Activated CD8-positive, alpha-beta memory T cell treated with anti-CD3 and anti-CD28 coated beads, Interleukin-2, amount 50 U/mL, for 24 hours (primary cell): ENCODE results near the gene NBR1.
"Not testable (repeated sequence)": the region's sequence is repeated elsewhere in the genome, so short reads cannot be mapped to it uniquely, and the experiment has no call there.

ENCODE experiments used
- DNase-seq: peaks from one replicate; pipeline ENCODE4 v3.0.0-alpha.2; 2020; ENCODE audit errors: extremely low read depth

NBR1 gene

DNA sequence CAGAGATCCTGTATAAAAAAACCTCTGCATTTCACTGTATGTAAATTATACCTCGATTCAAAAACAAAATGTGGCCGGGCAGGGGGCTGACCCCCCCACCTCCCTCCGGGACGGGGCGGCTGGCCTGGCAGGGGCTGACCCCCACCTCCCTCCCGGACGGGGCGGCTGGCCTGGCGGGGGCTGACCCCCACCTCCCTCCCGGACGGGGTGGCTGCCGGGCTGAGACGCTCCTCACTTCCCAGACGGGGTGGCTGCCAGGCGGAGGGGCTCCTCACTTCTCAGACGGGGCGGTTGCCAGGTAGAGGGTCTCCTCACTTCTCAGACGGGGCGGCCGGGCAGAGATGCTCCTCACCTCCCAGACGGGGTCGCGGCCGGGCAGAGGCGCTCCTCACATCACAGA lies 11.8 kb upstream of the NBR1 start:
- DNase-seq = not testable (repeated sequence)

DNA sequence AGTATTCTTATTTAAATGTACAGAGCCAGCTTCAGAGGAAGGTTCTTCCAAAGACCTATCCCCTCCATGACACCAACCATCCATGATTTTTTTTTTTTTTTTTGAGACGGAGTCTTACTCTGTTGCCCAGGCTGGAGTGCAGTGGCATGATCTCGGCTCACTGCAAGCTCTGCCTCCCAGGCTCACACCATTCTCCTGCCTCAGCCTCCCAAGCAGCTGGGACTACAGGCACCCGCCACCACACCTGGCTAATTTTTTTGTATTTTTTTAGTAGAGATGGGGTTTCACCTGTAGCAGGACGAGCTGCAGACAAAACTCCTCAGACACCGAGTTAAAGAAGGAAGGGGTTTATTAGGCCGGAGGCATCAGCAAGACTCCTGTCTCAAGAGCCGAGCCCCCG lies 11.1 kb upstream of the NBR1 start:
- not testable (repeated sequence) for DNase-seq

DNA sequence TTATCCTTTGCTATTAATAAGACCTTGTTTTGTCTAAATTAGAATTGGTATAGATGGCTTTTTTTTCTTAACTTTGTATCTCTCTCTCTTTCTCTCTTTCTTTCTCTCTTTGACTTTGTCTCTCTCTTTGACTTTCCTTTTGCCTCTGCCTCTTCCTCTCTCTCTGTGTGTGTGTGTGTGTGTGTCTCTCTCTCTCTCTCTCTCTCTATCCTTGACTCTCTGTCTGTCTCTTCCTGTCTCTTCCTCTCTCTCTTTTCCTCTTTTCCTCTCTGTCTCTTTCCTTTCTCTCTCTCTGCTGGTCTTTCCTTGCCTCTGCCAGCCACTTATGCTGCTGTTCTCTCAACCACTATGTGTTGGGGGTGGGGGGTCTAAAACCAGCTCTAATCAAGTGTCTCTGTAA lies 5.0 kb upstream of the NBR1 start:
- not testable (repeated sequence) for DNase-seq

DNA sequence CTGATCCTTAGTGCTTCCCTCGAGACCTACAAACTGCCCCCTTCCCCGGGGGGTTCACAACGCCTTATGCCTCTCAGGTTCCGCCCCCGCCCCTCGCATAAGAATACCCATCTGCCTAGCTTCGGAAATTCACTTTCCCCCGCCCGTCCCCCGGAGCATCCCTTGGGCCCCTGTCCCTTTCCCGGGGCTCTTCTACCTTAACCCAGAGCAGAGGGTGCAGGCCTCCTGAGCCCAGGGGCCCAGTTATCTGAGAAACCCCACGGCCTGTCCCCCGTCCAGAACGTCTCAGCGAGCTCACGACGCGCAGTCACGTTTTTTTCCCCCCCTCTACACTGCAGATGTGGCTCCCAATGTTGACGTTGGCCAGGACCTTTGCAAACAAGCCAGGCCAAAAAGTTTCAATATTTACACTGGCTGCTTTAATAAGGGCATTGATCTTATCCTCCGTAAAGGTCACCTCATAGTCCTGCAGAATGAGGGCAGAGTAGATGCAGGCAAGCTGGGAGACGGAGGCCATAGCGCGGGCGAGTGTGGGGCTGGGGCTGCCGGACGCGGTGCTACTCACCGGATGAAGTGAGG lies 1.4 kb upstream of the NBR1 start:
- DNase-seq = no peak

DNA sequence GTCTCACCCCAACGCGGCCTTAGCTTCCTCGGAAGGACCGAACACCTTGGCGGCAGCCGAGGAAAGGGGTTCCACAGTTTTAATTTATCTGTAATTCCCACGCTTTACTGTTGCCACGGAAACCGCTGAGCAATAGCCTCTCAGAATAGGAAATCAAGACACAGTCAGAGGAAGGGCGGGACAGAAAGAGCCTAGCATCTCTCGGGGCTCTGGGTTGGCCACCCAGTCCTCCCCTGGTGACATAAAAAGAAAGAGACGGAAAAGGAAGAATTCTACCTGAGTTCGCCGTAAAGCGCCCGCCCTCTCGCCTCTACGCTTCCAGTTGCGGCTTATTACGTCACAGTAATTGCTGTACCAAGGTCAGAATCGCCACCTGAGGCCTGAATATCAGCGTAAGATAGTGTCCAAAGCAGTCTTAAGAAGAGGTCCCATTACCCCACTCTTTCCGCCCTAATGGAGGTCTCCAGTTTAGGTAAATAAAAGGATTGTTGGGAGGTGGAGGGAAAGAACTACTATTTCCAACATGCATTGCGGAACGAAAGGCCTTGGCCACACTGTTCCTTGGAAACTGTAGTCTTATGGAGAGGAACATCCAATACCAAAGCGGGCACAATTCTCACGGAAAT lies 761 bp upstream of the NBR1 start:
- peak; percentile 76 for DNase-seq

DNA sequence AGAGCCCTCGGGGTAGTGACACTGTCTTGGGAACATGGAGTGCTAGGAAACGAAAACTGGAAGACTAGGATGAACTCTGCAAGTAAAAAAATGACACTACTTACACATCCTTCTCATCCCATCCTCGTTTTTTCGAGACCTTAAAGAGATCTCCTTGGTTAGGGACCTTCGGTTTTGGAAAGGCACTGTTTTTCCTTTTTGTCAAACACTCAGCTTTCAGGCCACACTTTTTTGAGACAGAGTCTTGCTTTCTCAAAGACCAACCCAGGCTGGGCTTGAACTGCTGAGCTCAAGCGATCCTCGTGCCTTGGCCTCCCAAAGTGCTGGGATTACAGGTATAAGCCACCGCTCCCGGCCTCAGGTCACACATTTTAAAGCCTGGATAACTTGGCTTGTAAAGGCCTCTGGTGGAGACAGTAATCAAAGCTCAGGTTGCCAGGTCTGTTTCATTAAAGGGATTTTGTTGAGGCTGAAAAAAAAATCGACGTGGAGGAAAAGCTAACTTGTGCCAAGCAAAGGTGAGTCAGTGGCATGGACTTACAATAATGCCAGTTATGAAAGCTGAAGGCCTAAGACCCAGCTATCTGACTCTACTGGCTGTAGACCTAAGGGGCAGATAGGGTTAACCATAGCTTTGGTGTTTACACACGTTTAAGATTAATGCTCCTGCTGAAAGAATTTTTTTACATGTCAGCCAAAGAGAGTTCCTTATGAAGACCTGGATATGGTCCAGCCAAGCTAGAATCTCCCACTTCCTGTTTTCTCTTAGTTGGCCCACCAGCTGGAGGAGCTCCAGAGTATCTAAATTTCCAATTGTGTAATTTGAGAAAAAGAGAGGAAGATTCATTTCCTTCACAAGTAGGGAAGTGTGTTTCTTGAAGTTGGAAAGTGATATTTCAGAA lies 823 bp downstream of the NBR1 start:
- DNase-seq = no peak

DNA sequence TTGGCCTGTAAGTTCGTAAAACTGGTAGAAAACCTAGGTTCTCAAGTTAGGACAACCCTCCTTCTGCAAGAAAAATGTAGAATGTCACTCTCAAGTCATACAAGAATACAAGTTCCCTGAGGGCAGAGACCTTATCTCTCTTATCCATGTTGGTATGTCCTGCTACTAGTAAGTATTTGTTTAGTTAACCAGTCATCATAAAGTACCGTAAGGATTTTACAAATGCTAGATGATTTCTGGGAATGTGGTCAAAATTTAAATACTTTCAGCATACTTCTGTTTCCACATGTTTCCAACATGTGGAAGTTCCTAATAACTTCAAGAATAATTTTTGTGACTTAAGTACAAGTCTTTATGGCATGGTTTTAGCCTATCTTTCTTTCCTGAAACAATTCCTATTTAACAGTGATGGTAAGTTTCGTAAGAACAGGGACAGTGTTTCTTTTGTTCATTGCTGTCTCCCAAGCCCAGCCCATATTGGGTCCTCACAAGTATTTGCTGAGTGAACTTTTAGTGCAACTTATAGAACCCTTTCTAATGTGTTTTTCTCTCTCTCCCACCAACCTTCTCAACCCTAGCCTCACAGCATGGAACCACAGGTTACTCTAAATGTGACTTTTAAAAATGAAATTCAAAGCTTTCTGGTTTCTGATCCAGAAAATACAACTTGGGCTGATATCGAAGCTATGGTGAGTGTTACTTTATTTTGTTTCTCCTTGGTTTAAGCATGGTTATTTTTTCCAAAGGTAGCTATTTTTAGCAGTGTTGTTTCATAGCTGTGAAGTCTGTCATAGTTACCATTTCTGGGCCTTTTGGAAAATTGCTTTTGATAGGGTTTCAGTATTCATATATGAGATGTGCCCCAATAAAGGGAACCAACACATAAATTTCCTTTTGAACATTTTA lies 4.5 kb downstream of the NBR1 start:
- no peak for DNase-seq

DNA sequence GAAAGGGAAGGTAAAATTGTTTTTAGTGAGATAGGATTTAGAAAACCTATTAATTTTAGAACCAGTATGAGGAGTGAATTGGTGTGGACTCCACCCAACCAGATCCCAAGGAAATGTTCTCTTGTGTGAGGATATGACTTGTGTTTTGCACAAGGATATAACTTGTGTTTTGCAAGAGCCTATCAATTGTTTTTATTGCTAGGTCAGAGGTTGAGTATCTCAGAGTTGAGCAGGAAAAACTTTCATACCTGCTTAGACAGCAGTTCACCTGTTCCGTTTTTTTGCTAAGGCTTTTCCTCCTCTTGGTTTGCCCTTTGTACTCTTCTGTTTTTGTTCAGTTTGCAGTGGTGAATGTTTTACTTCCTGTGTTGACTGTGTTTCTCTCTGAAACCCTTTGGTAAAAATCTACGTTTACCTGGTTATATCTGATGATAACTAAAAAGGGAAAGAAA lies 5.1 kb downstream of the NBR1 start:
- no peak for DNase-seq

DNA sequence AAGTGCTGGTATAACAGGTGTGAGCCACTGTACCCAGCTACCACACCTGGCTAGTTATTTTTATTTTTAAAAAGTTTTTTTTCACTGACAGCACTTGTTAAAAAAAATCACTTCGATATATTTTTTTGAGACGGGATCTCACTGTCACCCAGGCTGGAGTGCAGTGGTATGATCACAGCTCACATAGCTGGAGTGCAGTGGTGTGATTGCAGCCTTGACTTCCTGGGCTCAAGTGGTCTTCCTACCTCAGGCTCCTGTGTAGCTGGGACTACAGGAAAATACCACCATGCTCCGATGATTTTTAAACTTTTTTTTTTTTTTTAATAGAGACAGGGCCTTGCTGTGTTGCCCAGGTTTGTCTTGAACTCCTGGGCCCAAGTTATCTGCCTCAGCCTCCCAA lies 12.9 kb downstream of the NBR1 start:
- no peak for DNase-seq

DNA sequence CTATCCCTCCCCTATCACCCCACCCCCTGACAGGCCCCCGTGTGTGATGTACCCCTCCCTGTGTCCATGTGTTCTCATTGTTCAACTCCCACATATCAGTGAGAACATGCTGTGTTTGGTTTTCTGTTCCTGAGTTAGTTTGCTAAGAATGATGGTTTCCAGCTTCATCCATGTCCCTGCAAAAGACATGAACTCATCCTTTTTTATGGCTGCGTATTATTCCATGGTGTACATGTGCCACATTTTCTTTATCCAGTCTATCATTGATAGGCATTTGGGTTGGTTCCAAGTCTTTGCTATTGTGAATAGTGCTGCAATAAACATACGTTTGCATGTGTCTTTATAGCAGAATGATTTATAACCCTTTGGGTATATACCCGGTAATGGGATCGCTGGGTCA lies 15.6 kb downstream of the NBR1 start:
- DNase-seq = not testable (repeated sequence)

DNA sequence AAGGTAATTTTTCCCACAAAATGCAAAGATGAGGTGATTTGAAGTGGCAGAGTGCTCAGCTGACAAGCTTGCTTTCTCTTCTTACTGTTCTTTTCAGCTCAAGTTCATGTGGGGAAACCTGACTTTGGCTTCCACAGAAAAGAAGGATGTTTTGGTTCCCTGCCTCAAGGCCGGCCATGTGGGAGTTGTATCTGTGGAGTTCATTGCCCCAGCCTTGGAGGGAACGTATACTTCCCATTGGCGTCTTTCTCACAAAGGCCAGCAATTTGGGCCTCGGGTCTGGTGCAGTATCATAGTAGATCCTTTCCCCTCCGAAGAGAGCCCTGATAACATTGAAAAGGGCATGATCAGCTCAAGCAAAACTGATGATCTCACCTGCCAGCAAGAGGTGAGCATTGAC lies 22.2 kb downstream of the NBR1 start:
- DNase-seq = no peak

DNA sequence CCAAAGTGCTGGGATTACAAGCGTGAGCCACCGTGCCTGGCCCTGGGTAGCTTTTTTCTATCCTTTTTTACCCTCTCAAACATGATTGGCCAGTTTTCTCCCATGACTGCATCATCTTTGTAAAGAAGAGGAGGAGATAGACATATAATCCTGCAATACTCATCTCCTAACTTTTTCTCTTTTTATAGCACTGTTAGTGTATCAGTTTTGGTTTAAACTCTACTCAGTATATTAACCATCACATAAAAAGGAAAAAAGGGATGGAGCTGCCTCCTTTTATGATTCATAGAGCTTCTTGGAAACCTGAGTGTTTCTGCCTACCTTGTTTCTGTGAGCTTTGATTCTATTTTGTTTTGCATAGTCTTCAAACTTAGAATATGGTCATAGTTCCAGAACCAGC lies 28.6 kb downstream of the NBR1 start:
- no peak for DNase-seq

DNA sequence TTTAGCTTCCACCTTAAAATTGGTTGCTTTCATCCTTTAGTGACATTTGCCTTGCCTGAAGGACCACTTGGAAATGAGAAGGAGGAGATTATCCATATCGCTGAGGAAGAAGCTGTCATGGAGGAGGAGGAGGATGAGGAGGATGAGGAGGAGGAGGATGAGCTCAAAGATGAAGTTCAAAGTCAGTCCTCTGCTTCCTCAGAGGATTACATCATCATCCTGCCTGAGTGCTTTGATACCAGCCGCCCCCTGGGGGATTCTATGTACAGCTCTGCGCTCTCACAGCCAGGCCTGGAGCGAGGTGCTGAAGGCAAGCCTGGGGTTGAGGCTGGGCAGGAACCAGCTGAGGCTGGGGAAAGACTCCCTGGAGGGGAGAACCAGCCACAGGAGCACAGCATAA lies 29.1 kb downstream of the NBR1 start:
- DNase-seq = no peak

DNA sequence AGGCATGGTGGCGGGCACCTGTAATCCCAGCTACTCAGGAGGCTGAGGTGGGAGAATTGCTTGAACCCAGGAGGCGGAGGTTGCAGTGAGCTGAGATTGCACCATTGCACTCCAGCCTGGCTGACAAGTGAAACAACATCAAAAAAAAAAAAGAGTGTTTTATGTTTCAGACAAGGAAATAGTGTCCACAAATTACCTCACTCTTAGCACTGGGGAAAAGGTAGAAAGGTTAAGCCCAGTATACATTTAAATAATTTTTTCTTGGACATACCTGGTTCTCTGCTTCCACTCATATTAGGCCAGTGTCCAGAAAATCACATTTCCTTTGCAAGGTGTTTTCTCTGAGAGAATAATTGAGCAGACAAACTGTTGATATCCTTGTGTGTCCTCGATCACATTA lies 32.0 kb downstream of the NBR1 start:
- not testable (repeated sequence) for DNase-seq

DNA sequence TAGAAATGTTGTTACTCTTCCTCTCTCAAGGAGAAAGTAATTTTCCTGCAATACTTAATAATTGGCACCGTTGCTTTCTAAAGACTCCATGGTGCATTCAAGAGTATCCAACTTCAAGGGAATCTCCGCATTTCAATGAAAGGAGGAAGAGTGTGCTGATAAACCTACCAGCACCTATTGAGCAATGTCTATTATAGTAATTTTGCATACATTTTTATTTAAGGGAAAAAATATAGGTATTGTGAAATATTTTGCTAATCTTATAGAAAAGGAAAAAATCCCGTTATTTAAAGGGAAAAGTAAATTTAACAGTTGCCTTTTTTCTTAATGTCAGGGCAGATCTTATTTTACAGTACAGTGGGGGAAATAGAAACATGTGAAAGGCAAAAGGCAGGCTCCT lies 39.6 kb downstream of the NBR1 start:
- DNase-seq = no peak

DNA sequence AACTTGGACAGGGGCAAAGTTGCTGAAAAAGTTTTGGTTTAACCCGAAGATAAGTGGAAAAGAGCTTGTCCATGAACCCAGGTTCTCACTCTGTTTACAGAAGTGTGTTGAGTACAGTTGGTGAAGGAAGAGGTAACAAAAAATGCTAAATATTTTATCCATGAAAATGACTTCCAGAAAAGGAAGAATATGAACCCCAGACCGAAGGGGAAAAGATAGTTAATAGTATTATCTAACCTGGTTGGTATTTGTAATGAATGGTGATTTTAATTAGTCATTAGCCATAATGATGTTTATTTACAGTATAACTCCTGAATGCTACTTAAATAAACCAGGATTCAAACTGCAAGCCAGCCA lies 40.1 kb downstream of the NBR1 start:
- DNase-seq = no peak

DNA sequence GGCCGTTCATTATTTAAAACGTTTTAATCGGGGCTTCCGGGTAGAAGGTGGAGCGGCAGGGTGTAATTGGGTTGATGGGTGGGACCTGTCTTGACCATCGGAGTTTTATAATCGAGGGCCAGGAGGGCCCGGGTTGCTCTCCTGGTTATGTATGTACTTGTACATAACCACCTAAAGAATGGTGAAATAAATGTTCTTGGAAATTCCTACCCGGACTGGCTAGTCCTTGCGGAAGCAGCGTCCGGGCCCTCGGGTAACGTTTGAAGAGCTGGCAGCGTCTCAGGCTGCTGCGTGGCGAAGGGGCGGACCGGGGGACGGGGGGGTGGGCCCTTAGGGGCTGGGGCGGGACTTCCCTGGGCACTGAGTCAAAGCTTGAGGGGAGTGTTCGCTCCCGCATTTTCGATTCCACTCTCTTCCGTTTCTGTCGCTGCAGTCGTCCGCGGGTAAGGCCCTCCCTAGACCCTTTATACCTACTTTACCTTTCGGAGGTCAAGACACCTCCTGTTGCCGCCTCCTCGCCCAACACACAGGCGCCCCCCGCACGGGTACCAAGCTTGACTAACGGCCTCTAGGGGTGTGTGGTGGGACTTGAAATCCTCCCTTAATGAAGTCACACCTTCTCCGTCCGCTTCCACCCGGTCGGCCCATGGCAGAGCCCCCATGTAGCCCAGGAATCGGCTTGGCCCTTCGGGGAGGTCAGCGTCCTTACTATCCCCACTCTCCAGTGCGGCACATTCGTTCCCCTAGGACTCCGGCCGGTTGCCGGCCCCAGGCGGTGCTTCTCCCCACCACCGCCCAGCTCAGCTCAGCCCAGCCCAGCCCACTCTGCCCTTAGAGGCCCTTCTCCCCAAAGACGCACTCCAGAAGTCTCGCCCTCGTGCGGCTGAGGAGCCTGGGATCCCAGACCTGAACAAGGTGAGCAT lies 40.7 kb downstream of the NBR1 start, which contains the start of gene TMEM106A:
TMEM106A (plus strand) TSS at position 396 of the 923 bp plus-strand sequence. CDS start 1,167 bp downstream, outside the sequence.
- peak; percentile 28 for DNase-seq

DNA sequence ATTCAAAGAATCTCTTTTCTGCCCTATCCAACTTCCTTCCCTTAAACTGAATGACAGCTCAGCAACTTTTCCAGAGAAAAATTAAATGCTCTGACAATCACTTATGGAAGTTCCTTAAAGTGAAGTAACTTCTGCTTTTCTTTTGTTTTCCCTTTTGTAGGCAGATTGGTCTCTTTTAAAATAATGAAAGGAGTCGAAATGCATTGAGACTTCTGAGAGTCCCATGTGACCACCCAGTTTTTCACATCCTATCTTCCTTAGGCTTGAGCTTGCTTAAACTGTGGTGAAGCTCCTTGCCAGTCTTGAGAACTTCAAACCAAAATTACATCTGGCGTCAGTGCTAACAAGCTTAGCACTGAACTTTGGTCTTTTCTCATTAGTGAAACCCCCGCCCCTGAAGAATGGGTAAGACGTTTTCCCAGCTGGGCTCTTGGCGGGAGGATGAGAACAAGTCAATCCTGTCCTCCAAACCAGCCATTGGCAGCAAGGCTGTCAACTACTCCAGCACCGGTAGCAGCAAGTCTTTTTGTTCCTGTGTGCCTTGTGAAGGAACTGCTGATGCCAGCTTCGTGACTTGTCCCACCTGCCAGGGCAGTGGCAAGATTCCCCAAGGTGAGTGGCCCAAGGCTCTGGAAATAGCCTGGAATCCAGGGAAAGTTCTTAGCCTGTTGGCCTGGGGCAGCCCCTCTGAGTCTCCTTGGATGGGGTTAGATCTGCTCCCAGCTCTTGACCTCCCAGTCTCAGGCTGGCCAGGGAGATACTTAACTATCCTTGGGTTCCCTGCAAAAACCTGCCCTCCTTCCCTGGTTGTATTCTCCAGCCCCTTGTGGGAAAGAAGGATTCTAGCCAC lies 41.9 kb downstream of the NBR1 start:
- DNase-seq = no peak

DNA sequence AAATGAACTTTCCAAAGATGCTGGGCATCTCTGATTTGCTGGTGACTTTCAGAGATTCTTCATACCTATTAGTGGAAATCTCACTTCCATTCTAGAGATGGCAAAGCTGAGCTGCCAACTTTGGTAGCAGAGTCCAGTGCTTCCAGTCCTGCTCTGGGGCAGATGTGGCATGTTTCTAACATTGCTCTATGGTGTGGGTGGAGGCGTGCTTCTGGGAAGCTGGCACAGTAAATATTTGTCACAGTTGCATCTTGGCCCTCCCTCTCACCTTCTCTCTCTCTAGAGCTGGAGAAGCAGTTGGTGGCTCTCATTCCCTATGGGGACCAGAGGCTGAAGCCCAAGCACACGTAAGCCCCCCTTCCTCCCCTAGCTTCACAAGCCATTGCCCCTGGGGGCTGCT lies 42.5 kb downstream of the NBR1 start:
- no peak for DNase-seq

DNA sequence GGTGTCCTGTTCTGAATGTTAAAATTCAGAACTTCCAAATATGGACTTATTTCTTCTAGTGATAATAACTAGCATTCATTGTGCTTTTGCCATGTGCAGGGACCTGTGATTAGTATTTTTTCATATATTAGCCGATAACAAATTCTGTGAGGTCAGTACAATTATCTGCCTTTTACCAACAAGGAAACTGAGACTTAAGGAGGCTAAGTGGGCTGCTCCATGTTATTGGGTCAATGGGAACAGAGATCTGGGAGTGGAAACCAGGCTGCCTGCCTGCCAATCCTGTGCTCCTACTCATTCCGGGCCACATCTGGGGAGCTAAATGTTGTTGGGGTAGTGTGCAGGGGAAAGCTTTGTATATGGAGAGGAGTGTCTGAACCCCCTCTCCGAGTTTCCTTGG lies 44.3 kb downstream of the NBR1 start:
- no peak for DNase-seq
